Transverse colon (tissue), 4 donors: ENCODE data around the gene ARHGAP22. TPM values are rescaled to one million over a fixed set of nuclear protein-coding genes. Genes with fewer than 3 reads are reported as not detected.

Source experiments
- DNase-seq: peaks from one replicate; pipeline ENCODE4 v3.0.0-alpha.2; 2019
- H3K27ac ChIP-seq, 4 donors: fragments of 200-600 bp; sonication (generic); 2 replicates each; pipeline ENCODE4 v1.5.1; 2016 to 2018; ENCODE audit warnings: inconsistent platforms in 4 of 4
- H3K27me3 ChIP-seq: fragments of 200-600 bp; sonication (generic); 2 replicates; pipeline ENCODE4 v1.5.1; 2017; ENCODE audit warnings: inconsistent platforms
- H3K36me3 ChIP-seq, 4 donors: fragments of 200-600 bp; sonication (generic); 2 replicates each; pipeline ENCODE4 v1.5.1; 2017 to 2019; ENCODE audit warnings: inconsistent platforms in 4 of 4
- H3K4me1 ChIP-seq, 4 donors: fragments of 200-600 bp; sonication (generic); 2 replicates each; pipeline ENCODE4 v1.5.1; 2017 to 2020; ENCODE audit warnings: inconsistent platforms in 4 of 4
- H3K4me3 ChIP-seq, 4 donors: fragments of 200-600 bp; sonication (generic); 1 replicate in 1 of 4; 2 replicates in 3 of 4; pipeline versions ENCODE4 v1.5.1 to v1.6.1; 2017 to 2019; ENCODE audit warnings: inconsistent platforms in 4 of 4
- H3K9me3 ChIP-seq, 2 donors: fragments of 200-600 bp; sonication (generic); 2 replicates each; pipeline ENCODE4 v1.5.1; 2017 to 2019; ENCODE audit warnings: inconsistent platforms in 2 of 2
- EP300 ChIP-seq: sonication (generic); formaldehyde crosslinking; IDR thresholded peaks from one replicate; pipeline ENCODE4 v1.6.1; 2017; ENCODE audit warnings: antibody characterized with exemption, low read depth
- POLR2A ChIP-seq: fragments of 450-650 bp; IDR thresholded peaks from one replicate; pipeline ENCODE4 v1.6.1; 2016; ENCODE audit warnings: antibody characterized with exemption, mild to moderate bottlenecking, moderate library complexity
- POLR2AphosphoS5 ChIP-seq, 3 donors: sonication (generic); formaldehyde crosslinking; IDR thresholded peaks; one replicate each; pipeline ENCODE4 v1.6.1; 2016; ENCODE audit warnings: antibody characterized with exemption in 3 of 3
- WGBS, 2 donors: methylation state at CpG; one replicate each; pipeline ENCODE4 v1.1.5; 2018; ENCODE audit warnings: low coverage in 1 of 2; 5-methylcytosine and 5-hydroxymethylcytosine counted together
- in situ Hi-C, 4 donors: fragments of 200-750 bp; cut with MboI; loops; one replicate each; pipeline versions ENCODE4 v1.15.0 to v1.15.1; 2017; ENCODE audit warnings: low sequenced_read_pairs in 3 of 4, low pct_ligation_motif_present in 1 of 4, low pct_unique_long_range_greater_than_20kb in 1 of 4
- intact Hi-C: fragments of 100-400 bp; cut with DNase I; formaldehyde crosslinking; loops from one replicate; pipeline ENCODE4 v1.15.1; 2023; ENCODE audit warnings: low total_unique reads
- small RNA-seq, 4 donors: library from RNA; depleted of rRNA; stranded (forward); fragments of <200 nt; gene quantifications; one replicate each; pipeline ENCODE3, GENCODE V24; 2016
- total RNA-seq, 4 donors: library from RNA; depleted of rRNA; stranded (reverse); fragments of >200 nt; gene quantifications; one replicate each; pipeline ENCODE4 v1.1.0, GENCODE V29; 2016
- TF ChIP-seq, protein P1 (sequence below), 5 experiments: fragments of 200-600 bp in 3 of 5; fragments of 450-650 bp in 2 of 5; sonication (generic) in 3 of 5; IDR thresholded peaks; 1 replicate in 2 of 5; 2 replicates in 3 of 5; pipeline ENCODE4 v1.5.1; 2016 to 2017; ENCODE audit warnings: antibody characterized with exemption in 5 of 5, inconsistent platforms in 3 of 5, mild to moderate bottlenecking in 2 of 5, moderate library complexity in 1 of 5

The ARHGAP22 gene
- total RNA-seq, 4 donors from 2014 or later = 1.4 to 3.4 (median 1.7) TPM; not detected in 1

DNA sequence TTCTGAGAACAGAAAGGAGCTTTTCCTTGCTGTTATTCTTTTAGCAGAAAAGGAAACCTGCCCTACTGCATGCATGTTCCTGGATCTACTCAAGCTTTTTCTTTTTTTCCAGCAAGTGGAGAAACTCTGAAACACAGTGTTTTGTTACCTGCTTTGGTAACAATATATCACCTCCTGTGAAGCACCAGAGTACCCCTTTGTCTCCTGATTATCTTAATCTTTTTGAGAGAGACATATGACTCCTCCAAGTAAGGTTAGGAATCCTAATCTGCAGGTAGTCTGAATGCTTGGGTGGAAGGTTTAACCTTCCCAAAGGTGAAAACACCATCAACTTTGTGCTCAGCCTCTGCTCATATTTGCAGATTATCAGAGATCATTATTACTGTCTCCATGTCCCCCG is 205.3 kb downstream of the ARHGAP22 start:
- no peaks in the 10 kb centered on the region for H3K9me3 ChIP-seq
- H3K27me3 ChIP-seq = no peaks in the 10 kb centered on the region
- in situ Hi-C loops = no loop called here
- WGBS, 2 donors = 93 to 100% methylated on average over 1 of the region's 1 CpG
- H3K4me3 ChIP-seq = no peak overlapping the region
- intact Hi-C loops = no loop called here
- H3K4me1 ChIP-seq = peaks cover 0 to 14% (median 7%) of the 10 kb centered on the region in 4 donors
- TF ChIP-seq, protein P1, sequence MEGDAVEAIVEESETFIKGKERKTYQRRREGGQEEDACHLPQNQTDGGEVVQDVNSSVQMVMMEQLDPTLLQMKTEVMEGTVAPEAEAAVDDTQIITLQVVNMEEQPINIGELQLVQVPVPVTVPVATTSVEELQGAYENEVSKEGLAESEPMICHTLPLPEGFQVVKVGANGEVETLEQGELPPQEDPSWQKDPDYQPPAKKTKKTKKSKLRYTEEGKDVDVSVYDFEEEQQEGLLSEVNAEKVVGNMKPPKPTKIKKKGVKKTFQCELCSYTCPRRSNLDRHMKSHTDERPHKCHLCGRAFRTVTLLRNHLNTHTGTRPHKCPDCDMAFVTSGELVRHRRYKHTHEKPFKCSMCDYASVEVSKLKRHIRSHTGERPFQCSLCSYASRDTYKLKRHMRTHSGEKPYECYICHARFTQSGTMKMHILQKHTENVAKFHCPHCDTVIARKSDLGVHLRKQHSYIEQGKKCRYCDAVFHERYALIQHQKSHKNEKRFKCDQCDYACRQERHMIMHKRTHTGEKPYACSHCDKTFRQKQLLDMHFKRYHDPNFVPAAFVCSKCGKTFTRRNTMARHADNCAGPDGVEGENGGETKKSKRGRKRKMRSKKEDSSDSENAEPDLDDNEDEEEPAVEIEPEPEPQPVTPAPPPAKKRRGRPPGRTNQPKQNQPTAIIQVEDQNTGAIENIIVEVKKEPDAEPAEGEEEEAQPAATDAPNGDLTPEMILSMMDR (IDR thresholded peaks at IDR 0.05) = no peak
- TF ChIP-seq EP300 (no peak), POLR2AphosphoS5 (IDR thresholded peaks at IDR 0.05) (no peak), POLR2A (no peak)
- no peaks in the 10 kb centered on the region for H3K36me3 ChIP-seq
- no peak for DNase-seq
- no peak overlapping the region for H3K27ac ChIP-seq

GRCh38 chr10:48399056-48399541 is 205.8 kb downstream of the ARHGAP22 start:
- peaks cover 0 to 14% (median 7%) of the 10 kb centered on the region in 4 donors for H3K4me1 ChIP-seq
- H3K9me3 ChIP-seq = no peaks in the 10 kb centered on the region
- no peak overlapping the region for H3K4me3 ChIP-seq
- TF ChIP-seq, protein P1 (IDR thresholded peaks at IDR 0.05) = no peak
- TF ChIP-seq EP300 = no peak
- no peak for TF ChIP-seq POLR2A
- TF ChIP-seq POLR2AphosphoS5 (IDR thresholded peaks at IDR 0.05) = no peak
- H3K27me3 ChIP-seq = no peaks in the 10 kb centered on the region
- DNase-seq = no peak
- intact Hi-C loops = no loop called here
- WGBS, 2 donors = 80 to 92% methylated on average over 5 of the region's 5 CpGs
- H3K36me3 ChIP-seq = no peaks in the 10 kb centered on the region
- no peak overlapping the region for H3K27ac ChIP-seq
- in situ Hi-C loops = no loop called here

GRCh38 chr10:48398261-48398660 is 206.6 kb downstream of the ARHGAP22 start:
- no peak for DNase-seq
- Histone ChIP-seq H3K27me3 (no peaks in the 10 kb centered on the region), H3K4me1 (peaks cover 0 to 14% (median 7%) of the 10 kb centered on the region in 4 donors), H3K4me3 (no peak overlapping the region), H3K9me3 (no peaks in the 10 kb centered on the region), H3K27ac (no peak overlapping the region), H3K36me3 (no peaks in the 10 kb centered on the region)
- in situ Hi-C loops (no loop called here), intact Hi-C loops (no loop called here)
- 90 to 91% methylated on average over 4 of the region's 4 CpGs for WGBS, 2 donors
- TF ChIP-seq EP300 = no peak
- TF ChIP-seq POLR2AphosphoS5 (IDR thresholded peaks at IDR 0.05) = no peak
- TF ChIP-seq, protein P1 (IDR thresholded peaks at IDR 0.05) = no peak
- TF ChIP-seq POLR2A = no peak

Small RNA genes within 50 kb of the gene (small RNA-seq; reads per million reads assigned to genes)
- 0 reads per million in 4 donors for gene AC016397.1

Other genes starting within 250 kb of the ARHGAP22 start
- 10 to 100 TPM in 1 of 4 donors, 1 to 10 TPM in 2, under 1 TPM in 1; 0.60 to 20.6 (median 5.1) TPM for gene WDFY4, start 79.8 kb upstream of the ARHGAP22 start, total RNA-seq